Vagina (tissue), 2 donors: ENCODE data around the gene TNIK.

Experiments used
- POLR2A ChIP-seq, 2 donors: fragments of 450-650 bp; IDR thresholded peaks; one replicate each; pipeline ENCODE4 v1.6.1; 2017; ENCODE audit warnings: antibody characterized with exemption in 2 of 2, mild to moderate bottlenecking in 2 of 2, moderate library complexity in 2 of 2
- TF ChIP-seq, protein P1 (sequence below), 3 experiments: fragments of 450-650 bp in 2 of 3; fragments of 200-600 bp in 1 of 3; sonication (generic) in 1 of 3; IDR thresholded peaks; one replicate each; pipeline ENCODE4 v1.5.1; 2017 to 2019; ENCODE audit warnings: antibody characterized with exemption in 3 of 3, mild to moderate bottlenecking in 2 of 3, moderate library complexity in 2 of 3

DNA sequence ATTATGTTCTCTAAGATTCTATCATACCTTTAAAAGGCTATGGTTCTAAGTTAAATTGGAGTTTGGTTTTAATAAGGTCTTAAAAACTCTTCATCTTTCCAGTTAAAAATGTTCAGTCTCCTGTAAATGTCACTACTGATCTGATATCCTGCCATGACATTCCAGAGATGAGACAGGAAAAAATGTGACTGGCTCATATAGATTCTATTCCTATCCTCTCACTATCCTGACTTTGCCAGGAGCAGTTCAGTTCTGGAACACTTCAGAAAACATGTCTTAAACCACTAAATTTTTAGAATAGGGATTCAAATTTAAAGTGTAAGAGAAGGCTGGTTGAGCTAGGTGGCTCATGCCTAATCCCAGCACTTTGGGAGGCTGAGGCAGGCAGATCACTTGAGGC, 170.9 kb downstream of the TNIK start:
- TF ChIP-seq, protein P1, sequence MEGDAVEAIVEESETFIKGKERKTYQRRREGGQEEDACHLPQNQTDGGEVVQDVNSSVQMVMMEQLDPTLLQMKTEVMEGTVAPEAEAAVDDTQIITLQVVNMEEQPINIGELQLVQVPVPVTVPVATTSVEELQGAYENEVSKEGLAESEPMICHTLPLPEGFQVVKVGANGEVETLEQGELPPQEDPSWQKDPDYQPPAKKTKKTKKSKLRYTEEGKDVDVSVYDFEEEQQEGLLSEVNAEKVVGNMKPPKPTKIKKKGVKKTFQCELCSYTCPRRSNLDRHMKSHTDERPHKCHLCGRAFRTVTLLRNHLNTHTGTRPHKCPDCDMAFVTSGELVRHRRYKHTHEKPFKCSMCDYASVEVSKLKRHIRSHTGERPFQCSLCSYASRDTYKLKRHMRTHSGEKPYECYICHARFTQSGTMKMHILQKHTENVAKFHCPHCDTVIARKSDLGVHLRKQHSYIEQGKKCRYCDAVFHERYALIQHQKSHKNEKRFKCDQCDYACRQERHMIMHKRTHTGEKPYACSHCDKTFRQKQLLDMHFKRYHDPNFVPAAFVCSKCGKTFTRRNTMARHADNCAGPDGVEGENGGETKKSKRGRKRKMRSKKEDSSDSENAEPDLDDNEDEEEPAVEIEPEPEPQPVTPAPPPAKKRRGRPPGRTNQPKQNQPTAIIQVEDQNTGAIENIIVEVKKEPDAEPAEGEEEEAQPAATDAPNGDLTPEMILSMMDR (IDR thresholded peaks at IDR 0.05) = no peak
- no peak for TF ChIP-seq POLR2A (IDR thresholded peaks at IDR 0.05)
